Neural cell (in vitro differentiated cells): Measurements from ENCODE around the gene TLR8. TPM values are rescaled to one million over a fixed set of nuclear protein-coding genes. Genes with fewer than 3 reads are reported as not detected.

Experiments used
- H2AFZ ChIP-seq: fragments of 200-600, 300-800 bp; sonication (generic), shearing (Covaris generic); 2 replicates; pipeline ENCODE4 v1.6.0; 2014; ENCODE audit warnings: low read depth, mild to moderate bottlenecking, antibody characterized with exemption, low read length, moderate library complexity
- H3F3A ChIP-seq: fragments of 200-600 bp; shearing (Covaris generic); 2 replicates; pipeline ENCODE4 v1.6.1; 2016; ENCODE audit warnings: mild to moderate bottlenecking, moderate library complexity, mixed read lengths, antibody characterized with exemption, low read length; ENCODE audit not compliant: insufficient read depth, poor library complexity, severe bottlenecking
- H3K27ac ChIP-seq: fragments of 200-600, 300-800 bp; sonication (generic), shearing (Covaris generic); 2 replicates; pipeline ENCODE4 v1.5.1; 2014; ENCODE audit warnings: mild to moderate bottlenecking, low read length, moderate library complexity
- H3K27me3 ChIP-seq: fragments of 300-800, 200-600 bp; sonication (generic), shearing (Covaris generic); 2 replicates; pipeline ENCODE4 v1.6.0; 2014; ENCODE audit warnings: mild to moderate bottlenecking, low read depth, low read length, moderate library complexity; ENCODE audit not compliant: insufficient read depth
- H3K36me3 ChIP-seq: fragments of 300-800, 200-600 bp; sonication (generic), shearing (Covaris generic); 2 replicates; pipeline ENCODE4 v1.5.1; 2014; ENCODE audit warnings: mild to moderate bottlenecking, antibody characterized with exemption, low read length, moderate library complexity; ENCODE audit not compliant: insufficient read depth
- H3K4me2 ChIP-seq: fragments of 300-800, 200-600 bp; sonication (generic), shearing (Covaris generic); 2 replicates; pipeline ENCODE4 v1.6.0; 2014; ENCODE audit warnings: mild to moderate bottlenecking, low read length
- H3K4me3 ChIP-seq: fragments of 300-800, 200-600 bp; sonication (generic), shearing (Covaris generic); 2 replicates; pipeline ENCODE4 v1.5.1; 2014; ENCODE audit warnings: mild to moderate bottlenecking, low read length, moderate library complexity
- H3K79me2 ChIP-seq: fragments of 200-600 bp; shearing (Covaris generic); replicated peaks from 2 replicates; pipeline ENCODE4 v1.6.0; 2014; ENCODE audit warnings: mild to moderate bottlenecking, low read length, moderate library complexity; ENCODE audit not compliant: insufficient read depth
- H3K9ac ChIP-seq: fragments of 300-800, 200-600 bp; sonication (generic), shearing (Covaris generic); 2 replicates; pipeline ENCODE4 v1.6.1; 2016; ENCODE audit warnings: mild to moderate bottlenecking, low read length, mixed read lengths
- H3K9me2 ChIP-seq: fragments of 200-600 bp; shearing (Covaris generic); 2 replicates; pipeline ENCODE4 v1.6.1; 2016; ENCODE audit warnings: mild to moderate bottlenecking, low read length, mixed read lengths; ENCODE audit not compliant: insufficient read depth
- H3K9me3 ChIP-seq: fragments of 200-600, 300-800 bp; sonication (generic), shearing (Covaris generic); 2 replicates; pipeline ENCODE4 v1.6.1; 2016; ENCODE audit warnings: mild to moderate bottlenecking, mixed run types, low read length, moderate library complexity, mixed read lengths
- H4K20me1 ChIP-seq: fragments of 200-600 bp; shearing (Covaris generic); 2 replicates; pipeline ENCODE4 v1.6.1; 2016; ENCODE audit warnings: mild to moderate bottlenecking, mixed run types; ENCODE audit not compliant: insufficient read depth
- CTCF ChIP-seq: fragments of 450-650 bp; IDR thresholded peaks from 2 replicates; pipeline ENCODE4 v1.5.1; 2014; ENCODE audit warnings: antibody characterized with exemption, mild to moderate bottlenecking, moderate library complexity; ENCODE audit not compliant: poor library complexity, severe bottlenecking
- EP300 ChIP-seq: fragments of 450-650 bp; conservative IDR thresholded peaks from 2 replicates; pipeline ENCODE4 v1.6.1; 2014; ENCODE audit warnings: antibody characterized with exemption, mild to moderate bottlenecking, moderate library complexity; ENCODE audit not compliant: poor library complexity, severe bottlenecking
- EZH2 ChIP-seq: fragments of 200-600, 300-800 bp; shearing (Covaris generic), sonication (generic); IDR thresholded peaks from 2 replicates; pipeline ENCODE4 v1.6.1; 2014; ENCODE audit warnings: antibody characterized with exemption, low read length, borderline replicate concordance, mild to moderate bottlenecking; ENCODE audit not compliant: insufficient read depth, poor library complexity, severe bottlenecking
- MXI1 ChIP-seq: fragments of 450-650 bp; conservative IDR thresholded peaks from 2 replicates; pipeline ENCODE4 v1.6.1; 2014; ENCODE audit warnings: antibody characterized with exemption, mild to moderate bottlenecking; ENCODE audit not compliant: poor library complexity, severe bottlenecking
- POLR2AphosphoS5 ChIP-seq: IDR thresholded peaks from 2 replicates; pipeline ENCODE4 v1.6.1; 2012
- RAD21 ChIP-seq: fragments of 450-650 bp; conservative IDR thresholded peaks from 2 replicates; pipeline ENCODE4 v1.6.1; 2014; ENCODE audit warnings: antibody characterized with exemption, mild to moderate bottlenecking, moderate library complexity
- REST ChIP-seq: IDR thresholded peaks from 2 replicates; pipeline ENCODE4 v1.6.1; 2012; ENCODE audit warnings: borderline replicate concordance
- SMC3 ChIP-seq: fragments of 450-650 bp; conservative IDR thresholded peaks from 2 replicates; pipeline ENCODE4 v1.6.1; 2014; ENCODE audit warnings: antibody characterized with exemption, mild to moderate bottlenecking, moderate library complexity; ENCODE audit not compliant: poor library complexity
- TAF1 ChIP-seq: IDR thresholded peaks from 2 replicates; pipeline ENCODE4 v1.6.1; 2012; ENCODE audit warnings: low read depth
- polyA plus RNA-seq: library from polyadenylated mRNA; depleted of rRNA; stranded (reverse); fragments of >200 nt; gene quantifications from 2 replicates; pipeline ENCODE4 v1.2.3, GENCODE V29; 2014

TLR8 gene
- polyA plus RNA-seq, 1 donor from 2014 or later, result not detected

- no peak overlapping the region for H2AFZ ChIP-seq
These were observed 61.5 kb downstream of the TLR8 start for GRCh38 chrX:12967711-12968465.

More at GRCh38 chrX:12967711-12968465, 61.5 kb downstream of the TLR8 start:
- Histone ChIP-seq H3K9me3 (no peaks in the 10 kb centered on the region), H3K9me2 (no peaks in the 10 kb centered on the region), H3K9ac (no peak overlapping the region), H3K36me3 (no peaks in the 10 kb centered on the region), H3K4me2 (no peak overlapping the region), H3K27me3 (no peaks in the 10 kb centered on the region), H3K4me3 (no peak overlapping the region), H3F3A (no peaks in the 10 kb centered on the region), H4K20me1 (no peaks in the 10 kb centered on the region), H3K27ac (no peak overlapping the region), H3K79me2 (peaks cover 1% of the 10 kb centered on the region)
- TF ChIP-seq POLR2AphosphoS5, result no peak
- TF ChIP-seq EZH2, result no peak
- no peak for TF ChIP-seq RAD21
- no peak for TF ChIP-seq TAF1
- no peak for TF ChIP-seq EP300
- no peak for TF ChIP-seq SMC3
- TF ChIP-seq MXI1, result no peak
- TF ChIP-seq CTCF, result no peak
- no peak for TF ChIP-seq REST
